Stimulated activated CD4-positive, alpha-beta T cell treated with anti-CD3 and anti-CD28 coated beads, Interleukin-2, amount 100 ng/mL, for 48 hours (primary cell): ENCODE measurements around the gene PDGFD.

Source experiments
- DNase-seq, 2 donors: peaks; one replicate each; pipeline ENCODE4 v3.0.0-alpha.2; 2020

The PDGFD gene

DNA sequence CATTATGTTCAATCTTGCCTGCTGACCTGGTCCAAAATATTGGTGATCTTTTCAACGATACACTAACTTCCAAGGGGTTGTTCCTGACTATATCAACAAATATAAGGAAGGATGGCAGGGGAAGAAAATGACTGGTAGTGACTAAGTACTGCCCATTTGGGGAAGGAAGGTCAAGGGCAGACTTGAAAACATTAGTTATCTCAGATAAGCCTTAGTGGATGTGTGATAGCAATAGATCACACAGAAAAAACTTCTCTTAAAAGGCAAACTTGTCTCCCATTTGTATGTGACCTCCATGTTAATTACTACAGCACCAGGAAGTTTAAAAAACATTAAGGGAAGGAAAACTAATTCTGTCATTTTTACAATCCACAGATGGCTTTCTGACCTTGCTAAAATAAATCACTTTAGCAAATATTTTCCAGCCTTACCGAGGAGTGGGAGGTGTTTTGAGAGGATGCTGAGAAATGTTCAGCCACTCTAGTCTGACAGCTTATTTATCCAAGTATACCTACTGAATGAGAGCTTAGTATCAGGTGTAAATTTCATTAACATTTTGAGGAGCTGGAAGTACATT lies 215.7 kb downstream of the PDGFD start:
- DNase-seq, result no peak

DNA sequence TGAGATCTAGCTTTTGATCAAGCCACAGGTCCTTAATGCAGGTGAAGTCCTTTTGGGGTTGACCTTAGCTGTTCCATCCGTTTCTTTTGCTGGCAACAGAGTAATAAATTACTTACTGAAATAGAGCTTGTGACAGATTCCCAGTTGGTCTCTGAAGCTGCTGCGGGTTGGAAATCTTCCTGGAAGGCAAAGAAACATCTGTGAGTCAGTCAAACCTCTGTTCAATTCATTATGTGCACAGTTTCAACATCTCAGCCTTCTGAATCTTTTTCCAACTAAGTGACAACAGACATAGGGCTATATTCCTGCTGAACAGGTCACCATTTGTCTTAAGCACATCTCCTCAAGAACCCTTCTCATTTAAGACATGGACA lies 216.4 kb downstream of the PDGFD start:
- no peak for DNase-seq

DNA sequence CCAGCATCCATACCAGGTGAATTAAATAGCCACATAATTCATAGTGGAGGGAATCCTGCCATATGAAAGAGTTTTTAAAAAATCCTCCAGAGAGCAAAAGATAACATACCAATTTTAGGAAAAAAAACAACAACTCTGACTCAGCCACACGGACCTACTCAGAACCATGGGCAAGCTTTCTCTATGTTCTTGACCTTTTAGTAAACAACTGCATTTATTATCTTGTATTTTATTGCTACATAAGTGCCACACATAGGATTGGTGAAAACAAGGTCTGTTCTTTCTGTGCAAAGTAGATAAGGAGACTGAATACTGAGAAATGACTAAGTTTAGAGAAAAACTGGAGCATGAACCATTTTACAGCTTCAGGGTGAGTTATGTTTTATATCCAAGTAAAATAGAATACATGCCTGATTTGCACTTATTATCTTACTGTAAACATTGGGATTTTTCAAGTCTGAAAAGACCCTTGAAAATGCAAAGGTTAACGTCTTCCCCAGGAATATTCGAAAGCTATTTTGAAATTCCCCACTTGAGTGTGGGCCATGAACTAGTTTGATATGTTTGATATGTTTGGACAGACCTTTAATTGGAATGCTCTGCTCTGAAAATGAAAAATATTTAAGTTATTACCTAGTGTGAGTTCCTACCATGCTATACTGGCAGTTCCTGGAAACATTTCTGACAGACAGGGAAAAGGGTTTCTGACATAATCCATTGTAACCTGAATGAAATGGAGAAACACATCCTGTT lies 217.0 kb downstream of the PDGFD start:
- DNase-seq, result no peak

GRCh38 chr11:103944251-103944940 lies 219.6 kb downstream of the PDGFD start:
- DNase-seq, result no peak

GRCh38 chr11:103942646-103943045 lies 221.3 kb downstream of the PDGFD start:
- no peak for DNase-seq

DNA sequence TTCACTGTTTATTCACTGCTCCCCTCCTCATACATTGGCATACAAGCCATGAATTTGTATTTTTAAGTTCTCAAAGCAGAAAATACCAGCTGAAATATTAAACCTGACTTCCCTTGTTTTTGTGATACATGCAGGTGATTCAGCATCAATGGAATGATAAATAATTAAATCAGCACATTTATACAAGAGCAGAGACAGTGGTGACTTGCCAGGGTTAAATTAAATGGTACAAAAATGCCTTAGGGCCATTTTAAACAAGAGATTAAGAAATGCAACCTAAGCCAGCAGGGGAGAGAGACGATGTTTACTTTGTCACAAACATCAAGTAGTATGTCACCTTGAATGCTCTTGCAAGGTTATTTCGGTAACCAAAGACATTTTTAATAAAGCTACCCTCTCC lies 223.4 kb downstream of the PDGFD start:
- DNase-seq, result no peak

GRCh38 chr11:103939694-103940093 lies 224.3 kb downstream of the PDGFD start:
- no peak for DNase-seq

GRCh38 chr11:103936059-103936458 lies 227.9 kb downstream of the PDGFD start:
- DNase-seq, result no peak

DNA sequence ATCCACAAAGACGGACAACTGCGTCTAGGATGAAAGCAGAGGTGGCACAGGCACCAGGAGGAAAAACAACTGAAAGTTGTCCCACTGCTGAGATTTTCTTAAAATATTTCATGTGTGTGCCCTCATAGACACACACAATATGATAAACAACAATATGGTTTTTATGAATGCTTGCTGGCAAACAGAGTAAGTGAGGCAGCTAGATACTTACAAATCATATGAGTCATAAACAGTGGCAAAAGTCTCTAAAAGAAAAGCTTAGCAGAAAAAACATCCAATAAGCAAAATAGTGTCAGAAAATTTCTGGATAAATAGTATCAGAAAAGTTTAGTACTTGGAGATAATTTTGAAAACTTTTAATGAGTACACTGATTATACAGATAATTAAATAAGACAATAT lies 228.7 kb downstream of the PDGFD start:
- no peak for DNase-seq

DNA sequence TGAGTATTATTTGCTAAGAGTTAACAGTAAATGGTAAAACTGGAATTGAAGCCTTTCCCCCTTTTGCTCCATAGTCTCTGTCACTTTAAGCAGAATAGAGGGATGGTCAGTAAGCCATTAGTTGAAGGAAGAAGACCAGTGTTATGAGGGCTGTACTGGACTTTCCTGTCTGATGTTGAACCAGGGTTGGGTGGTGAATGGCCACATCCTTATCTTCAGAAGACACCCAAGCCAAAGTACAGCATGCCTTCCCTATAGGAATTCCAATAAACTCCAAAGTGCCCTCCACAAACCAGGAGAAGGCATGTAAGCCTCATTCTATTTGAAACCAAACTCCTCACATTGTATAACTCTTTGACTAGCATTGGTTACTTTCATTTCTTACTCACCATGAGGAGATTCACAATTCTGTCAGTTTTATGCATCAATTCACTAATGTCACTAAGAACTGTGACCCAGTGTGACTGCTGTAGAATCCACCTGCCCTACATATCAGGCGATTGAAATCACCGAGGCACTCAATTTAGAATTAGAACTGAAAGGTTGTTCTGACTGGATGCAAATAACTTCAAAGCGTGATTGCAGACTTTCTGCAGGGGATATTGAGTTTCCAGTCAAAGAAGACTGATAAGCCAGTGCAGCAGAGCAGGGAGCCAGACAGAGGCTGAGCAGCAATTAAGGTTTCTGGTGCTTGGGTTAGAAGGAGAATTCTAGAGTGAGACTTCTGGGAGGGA lies 234.6 kb downstream of the PDGFD start:
- DNase-seq, result no peak

- no peak for DNase-seq
Observed at GRCh38 chr11:103928802-103929161, 235.2 kb downstream of the PDGFD start.

DNA sequence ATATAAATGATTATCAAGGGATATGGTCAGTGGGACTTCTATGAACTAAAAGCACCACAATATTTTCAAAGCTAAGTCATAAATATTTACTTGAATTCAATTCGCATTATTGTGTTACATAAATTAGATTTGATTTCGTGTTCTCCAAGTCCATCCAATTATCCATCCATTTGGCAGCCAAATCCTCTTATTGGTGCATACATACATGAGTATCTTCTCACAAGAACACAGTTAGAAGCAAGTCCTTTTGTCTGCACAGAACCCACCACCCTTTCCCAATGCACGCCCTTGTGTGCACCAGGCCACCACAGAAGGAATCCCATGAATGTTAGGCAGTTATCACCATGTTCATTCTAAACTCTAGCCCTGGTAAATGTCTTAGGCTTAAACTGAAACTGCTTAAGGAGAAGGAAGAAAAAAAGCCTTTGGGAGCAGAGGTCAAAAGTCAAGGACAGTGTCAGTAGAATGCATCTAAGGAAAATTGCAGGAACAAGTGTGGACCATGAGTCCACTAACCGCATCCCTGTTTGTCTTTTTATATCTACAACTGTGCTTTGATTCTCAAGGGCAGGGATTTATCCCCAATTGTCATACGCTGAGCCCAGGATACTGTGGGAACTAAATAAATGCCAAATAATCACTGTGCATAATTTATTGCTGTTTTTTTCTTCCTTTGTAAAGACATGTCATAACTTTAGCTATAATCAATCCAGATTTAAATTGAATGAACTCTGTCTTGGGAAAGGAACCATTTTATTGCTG lies 235.7 kb downstream of the PDGFD start:
- DNase-seq, result no peak

DNA sequence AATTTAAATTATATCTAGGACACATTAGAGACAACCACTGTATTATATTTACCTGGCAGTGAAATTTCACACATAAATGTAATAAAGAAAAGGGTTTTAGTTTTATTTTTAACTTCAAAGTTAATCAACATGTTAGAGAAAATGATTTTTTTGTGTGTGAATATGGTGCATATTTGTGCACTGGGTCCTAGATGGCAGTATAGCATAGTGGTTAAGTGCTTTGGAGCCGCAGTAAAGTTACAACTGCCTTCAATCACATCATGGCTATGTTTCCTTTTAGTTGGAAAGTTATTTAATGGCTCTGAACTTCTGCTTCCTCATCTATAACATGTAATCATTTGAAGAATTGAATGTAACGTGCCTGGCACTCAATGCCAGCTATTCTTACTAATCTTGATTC lies 236.4 kb downstream of the PDGFD start:
- no peak for DNase-seq

GRCh38 chr11:103926990-103927389 lies 237.0 kb downstream of the PDGFD start:
- no peak for DNase-seq

- DNase-seq, result no peak
Observed at GRCh38 chr11:103924166-103925013, 239.6 kb downstream of the PDGFD start.

DNA sequence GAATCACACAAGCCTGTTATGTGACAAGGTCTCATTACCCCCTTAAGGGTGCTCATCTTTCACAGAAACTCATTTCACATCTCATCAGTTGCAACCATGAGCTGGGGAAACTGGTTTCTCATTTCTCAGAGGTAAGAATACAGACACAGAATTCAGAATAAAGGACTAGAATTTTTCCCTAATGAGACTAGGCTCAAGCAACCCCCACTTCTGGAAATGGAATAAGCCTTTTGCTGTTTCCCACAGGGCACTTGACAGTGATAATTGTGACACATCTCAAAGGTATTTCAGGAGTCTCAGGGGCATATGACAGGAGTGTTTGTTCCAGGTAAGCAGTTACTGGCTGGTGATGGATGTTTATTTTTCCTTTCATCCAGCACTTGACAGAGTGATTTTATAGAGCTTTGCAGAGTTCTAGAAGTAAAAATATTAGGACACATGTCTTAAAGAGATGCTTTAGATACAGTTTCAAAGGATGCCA lies 240.5 kb downstream of the PDGFD start:
- DNase-seq, result no peak

DNA sequence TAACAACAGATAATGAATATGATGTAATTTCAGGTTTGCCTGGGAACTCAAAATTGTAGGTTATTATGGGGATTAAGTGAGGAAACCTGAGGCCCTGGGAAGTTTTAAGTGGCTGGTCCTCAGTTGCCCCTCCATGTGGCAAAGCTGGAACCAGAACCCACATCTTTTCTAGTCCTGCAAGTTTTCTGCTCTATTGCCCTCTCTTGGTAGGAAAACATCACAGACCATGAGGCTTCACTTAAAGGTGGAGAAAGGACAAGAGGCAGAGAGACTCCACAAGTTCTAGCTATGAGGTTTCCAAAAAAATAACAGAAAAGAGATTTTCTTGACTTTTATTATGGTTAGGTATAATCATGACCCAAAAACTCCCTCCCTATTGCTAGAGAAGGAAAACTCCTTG lies 243.0 kb downstream of the PDGFD start:
- DNase-seq, result no peak

- no peak for DNase-seq
Observed at GRCh38 chr11:103920449-103920848, 243.5 kb downstream of the PDGFD start.

DNA sequence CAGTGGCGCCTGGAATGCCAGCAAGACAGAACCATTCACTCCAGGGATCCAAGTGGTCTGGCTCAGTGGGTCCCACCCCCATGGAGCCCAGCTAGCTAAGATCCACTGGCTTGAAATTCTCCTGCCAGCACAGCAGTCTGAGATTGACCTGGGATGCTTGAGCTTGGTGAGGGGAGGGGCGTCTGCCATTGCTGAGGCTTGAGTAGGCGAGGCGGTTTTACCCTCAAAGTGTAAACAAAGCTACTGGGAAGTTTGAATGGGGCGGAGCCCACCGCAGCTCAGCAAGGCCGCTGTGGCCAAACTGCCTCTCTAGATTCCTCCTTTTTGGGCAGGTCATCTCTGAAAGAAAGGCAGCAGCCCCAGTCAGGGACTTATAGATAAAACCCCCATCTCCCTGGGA lies 253.2 kb downstream of the PDGFD start:
- no peak for DNase-seq

DNA sequence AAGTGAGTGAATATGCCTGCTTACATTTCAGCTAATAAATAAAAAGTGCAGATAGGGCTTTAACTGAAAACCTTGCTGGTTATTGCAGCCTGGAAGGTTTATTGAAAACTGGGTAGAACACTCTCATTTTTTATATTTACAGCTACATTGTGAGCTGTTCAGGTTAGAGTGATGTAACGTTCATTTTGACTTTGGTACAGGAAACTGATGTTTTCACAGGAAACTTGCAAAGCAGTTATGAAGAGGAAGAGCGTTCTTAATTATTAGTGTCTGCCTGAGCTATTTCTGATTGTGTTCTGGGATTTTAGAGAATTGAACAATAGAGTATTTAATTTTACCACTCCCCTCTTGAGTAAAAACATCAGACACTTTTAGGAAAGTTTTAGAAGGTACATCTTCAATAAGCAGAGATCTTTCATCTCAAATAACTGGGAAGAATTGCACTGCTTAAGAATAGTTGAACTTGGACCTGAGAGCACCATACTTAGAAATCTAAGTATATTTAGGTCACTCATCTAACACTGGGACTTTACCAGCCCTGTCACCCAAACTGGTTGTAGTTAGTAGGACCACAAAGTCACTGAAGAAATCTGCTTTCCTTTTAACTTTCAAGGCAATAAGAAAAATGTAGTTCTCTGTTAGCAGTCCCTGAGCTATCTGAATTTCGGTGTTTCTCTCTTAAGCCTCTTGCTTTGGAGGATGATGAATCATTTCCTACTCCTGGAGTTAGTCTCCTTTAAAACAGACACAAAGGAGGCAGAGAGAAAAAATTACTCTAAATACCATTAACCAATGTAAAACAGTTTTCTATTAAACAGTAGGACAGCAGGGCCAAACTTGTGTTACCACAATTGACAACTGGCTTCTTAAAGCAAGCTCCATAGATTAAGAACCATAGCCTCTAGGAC lies 256.1 kb downstream of the PDGFD start:
- no peak for DNase-seq

DNA sequence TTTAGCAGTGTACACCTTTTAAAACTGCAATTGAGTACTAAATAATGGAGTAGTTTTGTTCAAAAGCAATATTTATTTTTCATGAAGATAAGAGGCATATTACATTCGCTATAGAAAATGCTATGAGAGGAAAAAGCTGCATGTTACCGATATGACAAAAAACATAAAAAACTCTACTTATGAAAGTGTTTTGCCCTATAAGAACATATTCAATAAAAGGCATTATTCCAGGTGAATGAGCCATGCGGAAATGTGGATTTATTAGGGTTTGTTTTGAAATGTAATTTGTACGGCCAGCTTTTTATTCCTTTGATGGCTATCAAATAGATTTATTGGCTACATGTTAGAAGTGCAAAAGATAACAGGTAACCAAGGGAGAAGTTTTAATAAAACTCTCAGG lies 256.8 kb downstream of the PDGFD start:
- DNase-seq, result no peak
